Measurements from ENCODE around the gene SBF2. TPM values are rescaled to one million over a fixed set of nuclear protein-coding genes. Genes with fewer than 3 reads are reported as not detected.
"Not testable (repeated sequence)": the region's sequence is repeated elsewhere in the genome, so short reads cannot be mapped to it uniquely, and the experiment has no call there.

Gene SBF2
- total RNA-seq, 1 donor from 2014 or later: 4.2 TPM

DNA sequence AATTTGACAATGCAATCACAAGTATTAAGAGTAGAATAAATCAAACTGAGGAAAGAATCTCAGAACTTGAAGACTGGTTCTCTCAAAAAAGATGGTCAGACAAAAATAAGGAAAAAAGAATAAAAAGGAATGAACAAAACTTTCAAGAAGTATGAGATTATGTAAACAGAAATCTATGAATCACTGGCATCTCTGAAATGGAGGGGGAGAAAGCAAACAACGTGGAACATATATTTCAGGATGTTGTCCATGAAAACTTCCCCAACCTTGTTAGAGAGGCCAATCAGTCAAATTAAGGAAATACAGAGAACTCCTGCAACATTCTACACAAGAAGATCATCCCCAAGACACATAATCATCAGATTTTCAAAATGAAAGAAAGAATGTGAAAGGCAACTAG, 235.7 kb downstream of the SBF2 start:
- H3K4me3 Mint-ChIP-seq (ENCODE audit: low read depth): no peak overlapping the region
- intact Hi-C loops (cut with micrococcal nuclease): no loop called here
- peaks cover 49% of the 10 kb centered on the region for H3K9me3 Mint-ChIP-seq
- H3K27ac Mint-ChIP-seq: no peak overlapping the region
- no peak for DNase-seq (ENCODE audit: low spot score)
- H3K27me3 Mint-ChIP-seq (ENCODE audit: low read depth): no peaks in the 10 kb centered on the region
- H3K4me1 Mint-ChIP-seq (ENCODE audit: low read depth): no peaks in the 10 kb centered on the region
- H3K36me3 Mint-ChIP-seq (ENCODE audit: low read depth): no peaks in the 10 kb centered on the region

- no peak for DNase-seq (ENCODE audit: low spot score)
- H3K4me3 Mint-ChIP-seq (ENCODE audit: low read depth): no peak overlapping the region
- H3K9me3 Mint-ChIP-seq: peaks cover 4% of the 10 kb centered on the region
- H3K27me3 Mint-ChIP-seq (ENCODE audit: low read depth): no peaks in the 10 kb centered on the region
- no peaks in the 10 kb centered on the region for H3K36me3 Mint-ChIP-seq (ENCODE audit: low read depth)
- H3K4me1 Mint-ChIP-seq (ENCODE audit: low read depth): no peaks in the 10 kb centered on the region
- H3K27ac Mint-ChIP-seq: no peak overlapping the region
- intact Hi-C loops (cut with micrococcal nuclease): no loop called here
Observed at GRCh38 chr11:10051868-10052586, 242.0 kb downstream of the SBF2 start.

GRCh38 chr11:10050561-10050960, 243.5 kb downstream of the SBF2 start:
- H3K4me3 Mint-ChIP-seq (ENCODE audit: low read depth): no peak overlapping the region
- no peak for DNase-seq (ENCODE audit: low spot score)
- H3K9me3 Mint-ChIP-seq: no peaks in the 10 kb centered on the region
- no peak overlapping the region for H3K27ac Mint-ChIP-seq
- H3K4me1 Mint-ChIP-seq (ENCODE audit: low read depth): no peaks in the 10 kb centered on the region
- no peaks in the 10 kb centered on the region for H3K36me3 Mint-ChIP-seq (ENCODE audit: low read depth)
- no peaks in the 10 kb centered on the region for H3K27me3 Mint-ChIP-seq (ENCODE audit: low read depth)
- intact Hi-C loops (cut with micrococcal nuclease): no loop called here

DNA sequence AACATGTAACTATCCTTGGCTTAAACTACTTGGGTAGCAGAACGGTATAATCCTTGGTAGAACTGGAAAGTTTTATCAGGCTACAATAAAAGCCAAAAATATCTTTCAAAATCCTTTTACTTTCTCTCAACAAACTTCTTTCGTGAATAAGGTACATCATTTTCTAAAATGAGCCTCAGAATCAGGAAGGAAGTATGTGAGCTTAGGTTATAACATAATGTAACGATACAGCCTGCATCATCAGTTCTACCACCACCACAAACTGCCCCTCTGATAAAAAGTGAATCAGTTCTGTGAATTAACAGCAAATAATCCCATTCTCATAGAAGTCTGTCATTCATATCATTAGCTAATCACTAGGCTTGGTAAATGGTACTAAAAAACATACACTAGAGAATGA, 244.3 kb downstream of the SBF2 start:
- no peaks in the 10 kb centered on the region for H3K4me1 Mint-ChIP-seq (ENCODE audit: low read depth)
- no peaks in the 10 kb centered on the region for H3K27me3 Mint-ChIP-seq (ENCODE audit: low read depth)
- no peak overlapping the region for H3K27ac Mint-ChIP-seq
- peaks cover 1% of the 10 kb centered on the region for H3K9me3 Mint-ChIP-seq
- intact Hi-C loops (cut with micrococcal nuclease): no loop called here
- H3K4me3 Mint-ChIP-seq (ENCODE audit: low read depth): no peak overlapping the region
- DNase-seq (ENCODE audit: low spot score): no peak
- H3K36me3 Mint-ChIP-seq (ENCODE audit: low read depth): peaks cover under 1% of the 10 kb centered on the region

DNA sequence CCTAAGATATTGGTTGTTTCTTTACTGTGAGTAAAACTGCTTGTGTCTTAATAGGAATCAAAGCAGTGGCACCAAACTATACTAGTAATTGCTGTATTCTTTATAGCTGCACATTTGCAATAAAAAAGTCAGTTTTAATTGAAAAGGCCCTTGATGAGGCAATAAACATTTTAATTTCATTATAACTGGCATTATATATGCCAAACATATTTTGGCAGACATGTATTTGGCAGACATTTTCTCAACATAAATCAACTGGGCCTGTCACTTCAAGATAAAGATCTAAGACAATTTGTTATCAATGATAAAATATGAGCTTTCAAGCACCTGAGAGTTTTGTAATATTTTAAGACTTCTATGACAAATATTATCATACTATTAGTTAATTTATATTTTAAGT, 245.7 kb downstream of the SBF2 start:
- no peak for DNase-seq (ENCODE audit: low spot score)
- no peak overlapping the region for H3K4me3 Mint-ChIP-seq (ENCODE audit: low read depth)
- H3K27me3 Mint-ChIP-seq (ENCODE audit: low read depth): no peaks in the 10 kb centered on the region
- H3K36me3 Mint-ChIP-seq (ENCODE audit: low read depth): peaks cover 4% of the 10 kb centered on the region
- H3K27ac Mint-ChIP-seq: no peak overlapping the region
- peaks cover 12% of the 10 kb centered on the region for H3K9me3 Mint-ChIP-seq
- intact Hi-C loops (cut with micrococcal nuclease): no loop called here
- no peaks in the 10 kb centered on the region for H3K4me1 Mint-ChIP-seq (ENCODE audit: low read depth)

GRCh38 chr11:10044618-10045017, 249.4 kb downstream of the SBF2 start:
- no peak for DNase-seq (ENCODE audit: low spot score)
- H3K36me3 Mint-ChIP-seq (ENCODE audit: low read depth): peaks cover 4% of the 10 kb centered on the region
- H3K4me1 Mint-ChIP-seq (ENCODE audit: low read depth): peaks cover 2% of the 10 kb centered on the region
- intact Hi-C loops (cut with micrococcal nuclease): no loop called here
- H3K27me3 Mint-ChIP-seq (ENCODE audit: low read depth): no peaks in the 10 kb centered on the region
- H3K4me3 Mint-ChIP-seq (ENCODE audit: low read depth): no peak overlapping the region
- H3K27ac Mint-ChIP-seq: no peak overlapping the region
- H3K9me3 Mint-ChIP-seq: peaks cover 16% of the 10 kb centered on the region

DNA sequence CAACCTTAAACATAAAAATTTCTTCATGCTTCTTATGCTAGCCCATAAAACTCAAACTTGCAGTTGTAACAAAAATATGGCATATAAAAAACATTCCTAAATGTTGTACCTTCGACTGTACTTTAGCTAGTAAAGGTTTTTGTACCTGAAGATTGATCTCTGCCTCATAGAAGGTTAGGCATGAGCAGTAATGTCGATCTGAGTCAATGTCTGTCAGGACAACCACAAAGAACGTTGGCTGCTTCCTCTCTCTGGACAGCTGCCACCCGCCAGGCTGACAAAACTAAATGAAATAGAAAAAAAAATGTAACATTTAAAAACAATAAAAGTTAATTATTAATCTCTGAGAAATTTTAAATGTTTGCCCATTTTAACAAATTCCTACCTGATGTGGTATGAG, 251.3 kb downstream of the SBF2 start:
- Mint-ChIP-seq H3K4me1 (ENCODE audit: low read depth) (peaks cover 2% of the 10 kb centered on the region), H3K27me3 (ENCODE audit: low read depth) (no peaks in the 10 kb centered on the region), H3K9me3 (peaks cover 16% of the 10 kb centered on the region), H3K27ac (no peak overlapping the region), H3K4me3 (ENCODE audit: low read depth) (no peak overlapping the region), H3K36me3 (ENCODE audit: low read depth) (peaks cover 4% of the 10 kb centered on the region)
- intact Hi-C loops (cut with micrococcal nuclease): no loop called here
- no peak for DNase-seq (ENCODE audit: low spot score)

DNA sequence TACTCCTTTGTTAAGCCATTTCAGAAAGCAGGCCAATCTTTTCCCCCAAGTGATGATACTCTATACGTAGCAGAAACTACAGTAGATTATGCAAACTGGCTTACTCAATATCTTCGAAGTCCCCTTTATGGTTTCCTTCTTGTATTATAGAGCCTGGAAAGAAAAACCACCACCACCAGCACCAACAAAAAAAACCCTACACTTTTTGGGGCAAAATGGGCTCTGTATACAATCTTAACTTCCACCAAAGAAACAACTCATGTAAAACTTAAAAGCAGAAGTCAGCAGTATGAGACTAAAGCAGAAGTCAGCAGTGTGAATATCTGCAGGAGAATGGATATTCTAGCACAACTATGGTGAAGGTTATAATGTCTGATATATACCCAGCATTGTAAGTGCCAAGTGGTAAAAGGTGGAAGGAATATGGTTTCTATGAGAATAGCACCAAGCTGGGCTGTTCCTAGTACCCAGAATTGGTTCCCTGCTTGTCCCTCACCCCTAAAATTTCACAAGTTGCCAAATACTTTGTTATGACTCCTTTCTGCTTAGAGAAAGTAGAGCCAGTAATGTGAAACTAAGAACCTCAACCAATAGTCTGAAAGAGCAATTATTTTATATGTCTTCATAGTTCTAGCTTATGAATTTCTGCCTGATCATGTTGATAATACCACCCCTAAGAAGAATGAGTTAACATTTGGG, 252.1 kb downstream of the SBF2 start:
- no peak for DNase-seq (ENCODE audit: low spot score)
- Mint-ChIP-seq H3K36me3 (ENCODE audit: low read depth) (peaks cover 4% of the 10 kb centered on the region), H3K27me3 (ENCODE audit: low read depth) (peaks cover under 1% of the 10 kb centered on the region), H3K4me3 (ENCODE audit: low read depth) (no peak overlapping the region), H3K4me1 (ENCODE audit: low read depth) (peaks cover 2% of the 10 kb centered on the region), H3K9me3 (peaks cover 16% of the 10 kb centered on the region), H3K27ac (no peak overlapping the region)
- intact Hi-C loops (cut with micrococcal nuclease): no loop called here

- Mint-ChIP-seq H3K4me1 (ENCODE audit: low read depth) (peaks cover 2% of the 10 kb centered on the region), H3K36me3 (ENCODE audit: low read depth) (peaks cover 4% of the 10 kb centered on the region), H3K9me3 (peaks cover 16% of the 10 kb centered on the region), H3K27ac (no peak overlapping the region), H3K27me3 (ENCODE audit: low read depth) (peaks cover 2% of the 10 kb centered on the region), H3K4me3 (ENCODE audit: low read depth) (no peak overlapping the region)
- intact Hi-C loops (cut with micrococcal nuclease): no loop called here
- DNase-seq (ENCODE audit: low spot score): no peak
Observed at GRCh38 chr11:10041332-10041731, 252.7 kb downstream of the SBF2 start.

DNA sequence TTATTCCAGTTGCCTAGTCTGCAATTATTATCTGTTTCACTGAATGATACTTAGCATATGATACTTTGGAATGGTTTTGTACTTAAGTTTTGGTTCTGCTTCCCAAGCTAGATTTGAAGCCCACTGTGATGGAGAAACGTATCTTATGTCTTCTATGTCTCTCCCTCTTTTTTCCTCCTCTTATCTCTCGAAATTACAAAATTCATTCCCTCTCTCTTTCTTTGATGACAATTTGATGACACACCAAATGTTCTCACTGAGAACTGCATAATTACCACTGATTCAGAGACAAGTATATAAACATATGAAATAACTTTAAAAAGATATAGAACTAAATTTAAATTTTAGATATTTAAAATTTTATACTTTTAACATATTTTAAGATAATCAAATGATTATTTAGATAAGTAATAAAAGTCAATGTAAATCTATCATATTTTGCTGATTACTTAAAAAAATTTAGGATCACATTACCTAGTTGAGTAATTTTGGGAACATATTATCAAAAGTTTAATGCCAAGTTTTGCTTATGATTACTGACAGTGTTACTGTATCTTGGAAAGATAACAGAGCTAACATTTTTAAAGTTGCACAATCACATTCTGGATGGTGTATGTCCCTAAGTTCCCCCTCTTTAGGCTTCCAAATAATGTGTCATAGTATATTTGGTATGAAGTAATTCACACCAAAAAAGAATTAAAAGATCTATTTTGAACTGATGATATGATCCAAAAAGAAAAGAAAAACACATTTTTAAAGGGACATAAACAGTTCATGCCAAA, 255.3 kb downstream of the SBF2 start:
- intact Hi-C loops (cut with micrococcal nuclease): no loop called here
- H3K9me3 Mint-ChIP-seq: peaks cover 10% of the 10 kb centered on the region
- H3K4me3 Mint-ChIP-seq (ENCODE audit: low read depth): no peak overlapping the region
- no peak overlapping the region for H3K27ac Mint-ChIP-seq
- DNase-seq (ENCODE audit: low spot score): no peak
- no peaks in the 10 kb centered on the region for H3K36me3 Mint-ChIP-seq (ENCODE audit: low read depth)
- peaks cover 2% of the 10 kb centered on the region for H3K27me3 Mint-ChIP-seq (ENCODE audit: low read depth)
- peaks cover 2% of the 10 kb centered on the region for H3K4me1 Mint-ChIP-seq (ENCODE audit: low read depth)

DNA sequence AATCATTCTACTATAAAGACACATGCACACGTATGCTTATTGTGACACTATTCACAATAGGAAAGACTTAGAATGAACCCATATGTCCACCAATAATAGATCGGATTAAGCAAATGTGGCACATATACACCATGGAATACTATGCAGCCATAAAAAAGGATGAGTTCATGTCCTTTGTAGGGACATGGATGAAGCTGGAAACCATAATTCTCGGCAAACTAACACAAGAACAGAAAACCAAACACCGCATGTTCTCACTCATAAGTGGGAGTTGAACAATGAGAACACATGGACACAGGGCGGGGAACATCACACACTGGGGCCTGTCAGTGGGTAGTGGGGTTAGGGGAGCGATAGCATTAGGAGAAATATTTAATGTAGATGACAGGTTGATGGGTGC, 258.1 kb downstream of the SBF2 start:
- H3K4me1 Mint-ChIP-seq (ENCODE audit: low read depth); H3K9me3 Mint-ChIP-seq; H3K27me3 Mint-ChIP-seq (ENCODE audit: low read depth); DNase-seq (ENCODE audit: low spot score); H3K4me3 Mint-ChIP-seq (ENCODE audit: low read depth); H3K27ac Mint-ChIP-seq; H3K36me3 Mint-ChIP-seq (ENCODE audit: low read depth); intact Hi-C loops (cut with micrococcal nuclease): not testable (repeated sequence)

GRCh38 chr11:10032935-10033334, 261.1 kb downstream of the SBF2 start:
- Mint-ChIP-seq H3K9me3 (peaks cover 4% of the 10 kb centered on the region), H3K4me1 (ENCODE audit: low read depth) (no peaks in the 10 kb centered on the region), H3K36me3 (ENCODE audit: low read depth) (no peaks in the 10 kb centered on the region), H3K4me3 (ENCODE audit: low read depth) (no peak overlapping the region), H3K27me3 (ENCODE audit: low read depth) (peaks cover 5% of the 10 kb centered on the region), H3K27ac (no peak overlapping the region)
- DNase-seq (ENCODE audit: low spot score): no peak
- intact Hi-C loops (cut with micrococcal nuclease): no loop called here

DNA sequence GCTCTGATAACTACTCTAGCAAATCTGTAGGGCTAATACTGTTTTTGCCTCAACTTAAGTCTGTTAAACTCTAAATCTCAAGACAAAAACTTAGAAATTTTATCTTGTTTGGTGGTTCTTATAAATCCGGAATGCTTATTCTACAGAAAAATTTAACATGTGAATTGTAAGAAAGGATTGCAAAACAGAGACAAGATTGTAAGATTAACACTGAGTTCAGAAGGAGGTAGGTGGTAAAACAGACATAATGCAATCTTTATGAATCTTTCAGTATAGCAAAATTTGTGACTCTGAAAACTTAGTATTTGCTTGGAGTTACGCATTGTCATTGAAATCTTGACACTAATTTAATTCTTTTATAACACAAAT, 263.9 kb downstream of the SBF2 start:
- no peaks in the 10 kb centered on the region for H3K36me3 Mint-ChIP-seq (ENCODE audit: low read depth)
- H3K27ac Mint-ChIP-seq: no peak overlapping the region

More for the DNA sequence above, 263.9 kb downstream of the SBF2 start:
- intact Hi-C loops (cut with micrococcal nuclease): no loop called here
- H3K9me3 Mint-ChIP-seq: no peaks in the 10 kb centered on the region
- DNase-seq (ENCODE audit: low spot score): no peak
- no peak overlapping the region for H3K4me3 Mint-ChIP-seq (ENCODE audit: low read depth)
- no peaks in the 10 kb centered on the region for H3K4me1 Mint-ChIP-seq (ENCODE audit: low read depth)
- H3K27me3 Mint-ChIP-seq (ENCODE audit: low read depth): peaks cover 3% of the 10 kb centered on the region

All from activated T-helper 2 cell treated with anti-CD3 and anti-CD28 coated beads, Interferon-gamma antibody, Interleukin-2, Interleukin-4, amounts not matched to agents 10 μg/mL and 5 μg/mL and 100 μg/mL, durations not matched to agents 14 hours and 24 hours and 36 hours (primary cell).